ENCODE measurements around the gene ATL2.

Gene ATL2

DNA sequence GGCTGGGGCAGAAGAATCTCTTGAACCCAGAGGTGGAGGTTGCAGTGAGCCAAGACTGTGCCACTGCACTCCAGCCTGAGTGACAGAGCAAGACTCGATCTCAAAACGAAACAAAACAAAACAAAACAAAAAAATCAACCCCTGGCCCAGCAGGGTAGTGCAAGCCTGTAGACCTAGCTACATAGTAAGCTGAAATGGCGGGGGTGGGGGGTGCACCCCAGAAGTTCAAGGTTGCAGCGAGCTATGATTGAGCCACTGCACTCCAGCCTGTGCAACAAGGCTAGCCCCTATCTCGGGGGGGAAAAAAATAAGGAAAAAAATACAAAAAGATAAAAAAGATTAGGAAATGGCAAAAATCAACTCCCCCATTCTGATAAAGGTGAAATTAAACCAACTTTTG, 6.4 kb downstream of the ATL2 start:
- ChIA-PET POLR2A (interaction anchor here (0.7 kb wide), 2 partner anchors 103 to 117 kb away, joined by 3 to 7 read pairs; no protein-coding TSS in a partner anchor), CTCF (interaction anchor here (0.7 kb wide), 1 partner anchor 79 kb away, joined by 3 read pairs; no protein-coding TSS in a partner anchor)
- Histone ChIP-seq H3K36me3 (ENCODE audit: control insufficient read depth in 2 of 2, insufficient read depth in 1 of 2, low read length in 2 of 2) (no peaks in the 10 kb centered on the region; a peak in 1 of 3 replicates), H3K9me3 (ENCODE audit: control insufficient read depth, insufficient read depth, low read depth, low read length) (no peaks in the 10 kb centered on the region), H3K4me3 (ENCODE audit: low read depth, low read length) (no peak overlapping the region), H3K27ac (ENCODE audit: extremely low read depth, low read depth, low read length) (no peak overlapping the region), H3K4me1 (ENCODE audit: control insufficient read depth, insufficient read depth, low read length) (peaks cover 38% of the 10 kb centered on the region)
- TF ChIP-seq ZNF433 (tag by site-specific recombination; IDR thresholded peaks at IDR 0.05; ENCODE audit: low read depth) = no peak
- no peak for TF ChIP-seq ZNF341 (tag by site-specific recombination; IDR thresholded peaks at IDR 0.05; ENCODE audit: low read depth)
- TF ChIP-seq, protein P1, sequence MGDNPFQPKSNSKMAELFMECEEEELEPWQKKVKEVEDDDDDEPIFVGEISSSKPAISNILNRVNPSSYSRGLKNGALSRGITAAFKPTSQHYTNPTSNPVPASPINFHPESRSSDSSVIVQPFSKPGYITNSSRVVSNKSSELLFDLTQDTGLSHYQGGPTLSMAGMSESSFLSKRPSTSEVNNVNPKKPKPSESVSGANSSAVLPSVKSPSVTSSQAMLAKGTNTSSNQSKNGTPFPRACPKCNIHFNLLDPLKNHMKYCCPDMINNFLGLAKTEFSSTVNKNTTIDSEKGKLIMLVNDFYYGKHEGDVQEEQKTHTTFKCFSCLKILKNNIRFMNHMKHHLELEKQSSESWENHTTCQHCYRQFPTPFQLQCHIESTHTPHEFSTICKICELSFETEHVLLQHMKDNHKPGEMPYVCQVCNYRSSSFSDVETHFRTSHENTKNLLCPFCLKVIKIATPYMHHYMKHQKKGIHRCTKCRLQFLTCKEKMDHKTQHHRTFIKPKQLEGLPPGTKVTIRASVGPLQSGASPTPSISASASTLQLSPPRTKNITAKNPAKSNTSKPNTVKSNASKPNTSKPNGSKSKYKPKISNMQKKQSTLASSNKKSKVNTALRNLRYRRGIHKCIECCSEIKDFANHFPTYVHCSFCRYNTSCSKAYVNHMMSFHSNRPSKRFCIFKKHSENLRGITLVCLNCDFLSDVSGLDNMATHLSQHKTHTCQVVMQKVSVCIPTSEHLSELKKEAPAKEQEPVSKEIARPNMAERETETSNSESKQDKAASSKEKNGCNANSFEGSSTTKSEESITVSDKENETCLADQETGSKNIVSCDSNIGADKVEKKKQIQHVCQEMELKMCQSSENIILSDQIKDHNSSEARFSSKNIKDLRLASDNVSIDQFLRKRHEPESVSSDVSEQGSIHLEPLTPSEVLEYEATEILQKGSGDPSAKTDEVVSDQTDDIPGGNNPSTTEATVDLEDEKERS (tag by site-specific recombination; IDR thresholded peaks at IDR 0.05) = no peak
- TF ChIP-seq ZNF768 (tag by site-specific recombination; IDR thresholded peaks at IDR 0.05) = no peak
- no peak for TF ChIP-seq ZNF558 (tag by site-specific recombination; IDR thresholded peaks at IDR 0.05)
- no peak for TF ChIP-seq ZNF214 (tag by site-specific recombination; IDR thresholded peaks at IDR 0.05; ENCODE audit: borderline replicate concordance)
- no peak for TF ChIP-seq ZNF701 (tag by site-specific recombination; IDR thresholded peaks at IDR 0.05)
- TF ChIP-seq, protein P2, sequence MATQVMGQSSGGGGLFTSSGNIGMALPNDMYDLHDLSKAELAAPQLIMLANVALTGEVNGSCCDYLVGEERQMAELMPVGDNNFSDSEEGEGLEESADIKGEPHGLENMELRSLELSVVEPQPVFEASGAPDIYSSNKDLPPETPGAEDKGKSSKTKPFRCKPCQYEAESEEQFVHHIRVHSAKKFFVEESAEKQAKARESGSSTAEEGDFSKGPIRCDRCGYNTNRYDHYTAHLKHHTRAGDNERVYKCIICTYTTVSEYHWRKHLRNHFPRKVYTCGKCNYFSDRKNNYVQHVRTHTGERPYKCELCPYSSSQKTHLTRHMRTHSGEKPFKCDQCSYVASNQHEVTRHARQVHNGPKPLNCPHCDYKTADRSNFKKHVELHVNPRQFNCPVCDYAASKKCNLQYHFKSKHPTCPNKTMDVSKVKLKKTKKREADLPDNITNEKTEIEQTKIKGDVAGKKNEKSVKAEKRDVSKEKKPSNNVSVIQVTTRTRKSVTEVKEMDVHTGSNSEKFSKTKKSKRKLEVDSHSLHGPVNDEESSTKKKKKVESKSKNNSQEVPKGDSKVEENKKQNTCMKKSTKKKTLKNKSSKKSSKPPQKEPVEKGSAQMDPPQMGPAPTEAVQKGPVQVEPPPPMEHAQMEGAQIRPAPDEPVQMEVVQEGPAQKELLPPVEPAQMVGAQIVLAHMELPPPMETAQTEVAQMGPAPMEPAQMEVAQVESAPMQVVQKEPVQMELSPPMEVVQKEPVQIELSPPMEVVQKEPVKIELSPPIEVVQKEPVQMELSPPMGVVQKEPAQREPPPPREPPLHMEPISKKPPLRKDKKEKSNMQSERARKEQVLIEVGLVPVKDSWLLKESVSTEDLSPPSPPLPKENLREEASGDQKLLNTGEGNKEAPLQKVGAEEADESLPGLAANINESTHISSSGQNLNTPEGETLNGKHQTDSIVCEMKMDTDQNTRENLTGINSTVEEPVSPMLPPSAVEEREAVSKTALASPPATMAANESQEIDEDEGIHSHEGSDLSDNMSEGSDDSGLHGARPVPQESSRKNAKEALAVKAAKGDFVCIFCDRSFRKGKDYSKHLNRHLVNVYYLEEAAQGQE (tag by site-specific recombination; IDR thresholded peaks at IDR 0.05) = no peak

GRCh38 chr2:38362232-38362631, 14.8 kb downstream of the ATL2 start:
- POLR2A ChIA-PET = no interaction called here
- TF ChIP-seq ZNF416 (tag by site-specific recombination; IDR thresholded peaks at IDR 0.05) (no peak), KLF16 (tag by site-specific recombination; IDR thresholded peaks at IDR 0.05) (no peak), ZBTB44 (tag by site-specific recombination; IDR thresholded peaks at IDR 0.05) (no peak), ZBTB6 (tag by site-specific recombination; IDR thresholded peaks at IDR 0.05) (no peak), ZFHX2 (tag by site-specific recombination; conservative IDR thresholded peaks at IDR 0.05) (no peak), YY1 (tag by site-specific recombination; IDR thresholded peaks at IDR 0.05) (no peak), ZNF394 (tag by site-specific recombination; IDR thresholded peaks at IDR 0.05; ENCODE audit: borderline replicate concordance) (no peak), ZNF555 (tag by site-specific recombination; conservative IDR thresholded peaks at IDR 0.05) (no peak), ZNF596 (tag by site-specific recombination; IDR thresholded peaks at IDR 0.05) (no peak), ZNF37A (tag by site-specific recombination; IDR thresholded peaks at IDR 0.05) (no peak)
- TF ChIP-seq, protein P3, sequence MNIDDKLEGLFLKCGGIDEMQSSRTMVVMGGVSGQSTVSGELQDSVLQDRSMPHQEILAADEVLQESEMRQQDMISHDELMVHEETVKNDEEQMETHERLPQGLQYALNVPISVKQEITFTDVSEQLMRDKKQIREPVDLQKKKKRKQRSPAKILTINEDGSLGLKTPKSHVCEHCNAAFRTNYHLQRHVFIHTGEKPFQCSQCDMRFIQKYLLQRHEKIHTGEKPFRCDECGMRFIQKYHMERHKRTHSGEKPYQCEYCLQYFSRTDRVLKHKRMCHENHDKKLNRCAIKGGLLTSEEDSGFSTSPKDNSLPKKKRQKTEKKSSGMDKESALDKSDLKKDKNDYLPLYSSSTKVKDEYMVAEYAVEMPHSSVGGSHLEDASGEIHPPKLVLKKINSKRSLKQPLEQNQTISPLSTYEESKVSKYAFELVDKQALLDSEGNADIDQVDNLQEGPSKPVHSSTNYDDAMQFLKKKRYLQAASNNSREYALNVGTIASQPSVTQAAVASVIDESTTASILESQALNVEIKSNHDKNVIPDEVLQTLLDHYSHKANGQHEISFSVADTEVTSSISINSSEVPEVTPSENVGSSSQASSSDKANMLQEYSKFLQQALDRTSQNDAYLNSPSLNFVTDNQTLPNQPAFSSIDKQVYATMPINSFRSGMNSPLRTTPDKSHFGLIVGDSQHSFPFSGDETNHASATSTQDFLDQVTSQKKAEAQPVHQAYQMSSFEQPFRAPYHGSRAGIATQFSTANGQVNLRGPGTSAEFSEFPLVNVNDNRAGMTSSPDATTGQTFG (tag by site-specific recombination; IDR thresholded peaks at IDR 0.05; ENCODE audit: borderline replicate concordance) = no peak
- TF ChIP-seq, protein P4, sequence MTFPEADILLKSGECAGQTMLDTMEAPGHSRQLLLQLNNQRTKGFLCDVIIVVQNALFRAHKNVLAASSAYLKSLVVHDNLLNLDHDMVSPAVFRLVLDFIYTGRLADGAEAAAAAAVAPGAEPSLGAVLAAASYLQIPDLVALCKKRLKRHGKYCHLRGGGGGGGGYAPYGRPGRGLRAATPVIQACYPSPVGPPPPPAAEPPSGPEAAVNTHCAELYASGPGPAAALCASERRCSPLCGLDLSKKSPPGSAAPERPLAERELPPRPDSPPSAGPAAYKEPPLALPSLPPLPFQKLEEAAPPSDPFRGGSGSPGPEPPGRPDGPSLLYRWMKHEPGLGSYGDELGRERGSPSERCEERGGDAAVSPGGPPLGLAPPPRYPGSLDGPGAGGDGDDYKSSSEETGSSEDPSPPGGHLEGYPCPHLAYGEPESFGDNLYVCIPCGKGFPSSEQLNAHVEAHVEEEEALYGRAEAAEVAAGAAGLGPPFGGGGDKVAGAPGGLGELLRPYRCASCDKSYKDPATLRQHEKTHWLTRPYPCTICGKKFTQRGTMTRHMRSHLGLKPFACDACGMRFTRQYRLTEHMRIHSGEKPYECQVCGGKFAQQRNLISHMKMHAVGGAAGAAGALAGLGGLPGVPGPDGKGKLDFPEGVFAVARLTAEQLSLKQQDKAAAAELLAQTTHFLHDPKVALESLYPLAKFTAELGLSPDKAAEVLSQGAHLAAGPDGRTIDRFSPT (tag by site-specific recombination; IDR thresholded peaks at IDR 0.05) = no peak

More at GRCh38 chr2:38362232-38362631, 14.8 kb downstream of the ATL2 start:
- no peaks in the 10 kb centered on the region for H3K9me3 ChIP-seq (ENCODE audit: control insufficient read depth, insufficient read depth, low read depth, low read length)
- CTCF ChIA-PET = interaction anchor here (0.7 to 1.4 kb wide), 3 partner anchors 9 to 146 kb away, joined by 3 read pairs; no protein-coding TSS in a partner anchor
- no peak overlapping the region for H3K4me3 ChIP-seq (ENCODE audit: low read depth, low read length)
- H3K36me3 ChIP-seq (ENCODE audit: control insufficient read depth in 2 of 2, insufficient read depth in 1 of 2, low read length in 2 of 2) = peaks cover 3% of the 10 kb centered on the region in 2 experiments; a peak in 2 of 3 replicates
- H3K4me1 ChIP-seq (ENCODE audit: control insufficient read depth, insufficient read depth, low read length) = peaks cover 15% of the 10 kb centered on the region
- H3K27ac ChIP-seq (ENCODE audit: extremely low read depth, low read depth, low read length) = no peak overlapping the region

Data from HEK293 (cell line).